NCI-H2171 treated with DMSO at 0.1 percent for 48 hours (cell line): ENCODE measurements around the gene LAYN.

Source experiments
- DNase-seq: peaks from one replicate; lab custom pipeline; 2025; lab: John Stamatoyannopoulos, UW

The LAYN gene

DNA sequence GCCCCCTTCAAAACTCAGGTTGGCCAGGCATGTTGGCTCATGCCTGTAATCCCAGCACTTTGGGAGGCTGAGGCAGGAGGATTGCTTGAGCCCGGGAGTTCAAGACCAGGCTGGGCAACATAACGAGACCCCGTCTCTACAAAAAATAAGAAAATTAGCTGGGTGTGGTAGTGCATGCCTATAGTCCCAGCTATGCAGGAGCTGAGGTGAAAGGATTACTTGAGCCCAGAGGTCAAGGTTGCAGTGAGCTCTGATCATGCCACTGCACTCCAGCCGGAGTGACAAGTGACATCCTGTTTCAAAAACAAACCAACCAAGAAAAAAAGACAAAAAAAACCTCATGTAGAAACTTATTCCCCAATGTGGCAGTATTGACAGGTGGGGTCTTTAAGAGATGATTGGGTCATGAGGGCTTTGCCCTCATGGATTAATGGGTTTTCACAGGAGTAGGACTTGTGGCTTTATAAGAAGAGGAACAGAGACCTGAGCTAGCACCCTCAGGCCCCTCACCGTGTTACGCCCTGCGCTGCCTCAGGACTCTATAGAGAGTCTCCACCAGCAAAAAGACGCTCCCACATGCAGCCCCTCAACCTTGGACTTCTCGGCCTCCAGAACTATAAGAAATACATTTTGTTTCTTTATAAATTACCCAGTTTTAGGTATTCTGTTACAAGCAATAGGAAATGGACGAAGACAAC lies 22.3 kb downstream of the LAYN start:
- DNase-seq = no peak

DNA sequence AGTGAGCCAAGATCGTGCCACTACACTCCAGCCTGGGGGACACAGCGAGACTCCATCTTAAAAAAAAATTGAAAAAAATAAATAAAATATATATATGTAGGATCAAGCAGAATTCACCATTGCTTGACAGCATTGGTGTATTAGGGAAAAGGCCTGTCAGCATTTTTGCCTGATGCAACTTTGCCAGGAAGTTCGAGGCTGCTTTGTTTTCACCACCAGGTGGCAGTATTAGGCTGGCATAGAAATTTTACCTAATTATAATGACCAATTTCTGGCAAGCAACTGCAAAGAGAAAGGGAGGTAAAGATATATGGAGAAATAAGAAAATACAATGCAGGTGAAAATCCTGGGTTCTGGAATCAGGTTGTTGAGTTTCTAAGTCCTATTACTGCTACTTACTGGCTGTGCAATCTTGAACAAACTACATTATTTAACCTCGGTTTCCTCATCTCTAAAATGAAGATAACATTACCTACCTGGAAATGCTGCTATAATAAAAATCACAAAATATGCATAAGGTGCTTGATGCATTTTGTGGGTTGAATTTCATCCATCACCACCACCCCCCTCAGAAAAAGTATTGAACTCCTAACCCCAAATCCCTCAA lies 24.7 kb downstream of the LAYN start:
- peak; percentile 69 for DNase-seq

DNA sequence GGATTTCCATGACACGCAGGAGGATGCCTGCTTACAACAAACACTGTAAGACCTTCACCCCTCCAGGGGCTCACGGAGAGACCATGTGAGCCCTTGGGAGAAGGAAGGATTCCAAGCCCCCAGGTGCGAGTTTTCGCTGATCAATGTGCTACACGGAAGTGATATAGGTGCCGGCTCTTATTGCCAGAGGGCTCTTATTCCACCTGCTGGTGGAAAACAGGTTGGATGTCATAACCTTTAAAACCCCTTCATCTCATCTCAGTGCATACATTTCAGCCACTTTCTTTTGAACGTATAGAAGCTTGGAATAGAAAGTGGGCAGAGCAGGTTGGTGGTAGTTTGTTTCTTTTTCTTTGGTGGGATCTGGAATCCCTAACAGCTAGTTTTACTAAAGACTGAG lies 25.8 kb downstream of the LAYN start:
- no peak for DNase-seq

DNA sequence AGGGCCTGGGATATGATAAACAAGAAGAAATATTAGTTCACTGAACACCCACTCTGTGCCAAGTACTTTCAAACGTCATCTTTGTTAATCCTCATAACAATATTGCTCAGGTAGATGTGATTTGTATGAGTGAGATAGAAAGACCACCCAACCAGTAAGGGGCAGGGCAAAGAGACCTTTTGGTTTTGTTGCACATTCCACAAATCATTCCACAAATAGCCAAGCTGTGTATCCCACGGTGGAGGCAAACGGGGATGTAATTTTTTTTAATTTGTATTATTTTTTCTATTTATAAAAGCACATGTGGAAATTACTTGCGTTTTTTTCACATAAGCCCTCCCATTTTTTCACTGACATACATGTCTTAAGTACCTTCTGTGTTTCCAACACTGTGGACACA lies 29.0 kb downstream of the LAYN start:
- no peak for DNase-seq

DNA sequence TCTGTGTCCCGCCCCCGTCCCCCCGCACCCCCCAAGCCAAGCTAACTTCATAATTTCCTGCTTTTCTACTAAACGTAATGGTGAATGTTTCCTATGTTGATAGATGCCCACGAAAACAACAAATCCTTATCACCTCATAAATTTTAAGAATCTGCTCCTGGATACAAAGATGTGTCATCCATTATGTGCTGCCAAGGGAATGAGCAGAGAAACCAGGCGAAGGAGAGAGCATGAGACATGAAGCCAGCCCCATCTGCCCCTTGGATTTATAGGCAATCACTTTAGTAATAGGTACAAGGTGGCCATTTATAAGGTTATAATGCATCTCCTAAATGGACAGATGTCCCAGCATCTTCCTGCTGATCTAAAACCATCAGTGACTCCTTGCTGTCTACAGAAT lies 30.3 kb downstream of the LAYN start:
- no peak for DNase-seq

DNA sequence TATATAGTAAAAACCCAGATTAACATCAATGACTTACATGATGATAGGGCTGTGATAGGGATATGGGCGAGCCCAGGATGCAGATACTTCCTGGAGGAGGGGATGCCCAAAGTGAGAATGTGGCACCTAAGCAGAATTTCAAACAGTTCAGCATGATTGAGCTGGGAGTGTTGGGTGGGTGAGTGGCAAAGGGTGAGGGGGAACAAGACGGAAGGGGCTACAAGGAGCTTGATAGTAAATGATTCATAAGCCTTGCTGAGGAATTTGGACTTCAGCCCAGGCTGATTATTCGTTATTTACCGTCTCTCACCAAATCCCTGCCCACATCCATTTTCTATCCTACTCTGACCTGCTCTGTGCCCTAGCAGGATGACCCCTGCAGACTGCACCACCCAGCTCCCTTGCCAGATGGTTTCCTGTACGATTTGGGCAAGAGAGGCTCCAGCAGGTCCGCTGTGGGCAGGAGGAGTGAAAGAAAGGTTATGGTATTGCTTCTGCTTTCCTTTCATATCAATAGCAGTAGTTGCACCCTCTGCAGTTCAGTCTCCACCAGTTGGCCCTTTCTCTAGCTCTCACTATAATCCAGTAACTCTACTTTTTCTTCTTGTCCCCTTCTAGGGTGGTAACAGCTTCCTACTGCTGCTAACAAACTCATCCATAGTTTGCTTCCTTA lies 31.4 kb downstream of the LAYN start:
- no peak for DNase-seq

DNA sequence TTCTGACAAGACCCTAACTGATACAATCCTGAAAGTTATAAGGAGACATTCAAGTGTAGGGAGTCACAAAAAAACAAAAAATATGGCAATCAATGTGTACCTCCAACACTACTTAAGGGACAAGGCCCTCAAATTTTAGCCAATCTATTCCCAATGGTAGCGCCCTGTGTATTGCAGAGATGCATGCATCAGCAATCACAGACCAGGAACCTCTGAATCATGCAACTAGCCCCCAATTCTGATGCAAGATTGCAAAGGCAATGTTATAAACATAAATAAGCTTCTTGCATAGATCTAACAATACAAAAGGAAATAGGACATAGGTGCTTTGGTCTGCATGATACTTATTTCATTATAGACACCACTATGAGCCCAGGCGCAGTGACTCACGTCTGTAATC lies 32.1 kb downstream of the LAYN start:
- DNase-seq = no peak

DNA sequence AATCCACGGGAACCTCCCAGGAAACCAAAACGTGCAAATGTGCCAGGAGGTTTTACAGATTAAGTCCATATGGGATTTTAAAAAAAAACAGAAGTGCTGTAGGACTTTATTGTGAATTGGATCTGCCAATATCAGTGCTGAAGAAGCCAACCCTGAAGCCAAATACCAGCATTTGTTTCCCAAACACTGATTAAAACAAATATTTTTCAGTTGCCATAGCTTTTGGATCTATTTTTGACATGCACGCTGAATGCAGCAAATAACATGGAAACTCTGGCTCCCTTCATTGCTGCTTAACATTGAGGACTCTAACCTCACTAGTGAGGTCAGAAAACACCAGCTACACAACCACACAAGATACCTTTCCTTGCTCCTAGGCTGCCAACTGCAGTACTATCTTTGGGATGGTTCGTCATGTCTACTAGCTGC lies 33.3 kb downstream of the LAYN start:
- DNase-seq = no peak

DNA sequence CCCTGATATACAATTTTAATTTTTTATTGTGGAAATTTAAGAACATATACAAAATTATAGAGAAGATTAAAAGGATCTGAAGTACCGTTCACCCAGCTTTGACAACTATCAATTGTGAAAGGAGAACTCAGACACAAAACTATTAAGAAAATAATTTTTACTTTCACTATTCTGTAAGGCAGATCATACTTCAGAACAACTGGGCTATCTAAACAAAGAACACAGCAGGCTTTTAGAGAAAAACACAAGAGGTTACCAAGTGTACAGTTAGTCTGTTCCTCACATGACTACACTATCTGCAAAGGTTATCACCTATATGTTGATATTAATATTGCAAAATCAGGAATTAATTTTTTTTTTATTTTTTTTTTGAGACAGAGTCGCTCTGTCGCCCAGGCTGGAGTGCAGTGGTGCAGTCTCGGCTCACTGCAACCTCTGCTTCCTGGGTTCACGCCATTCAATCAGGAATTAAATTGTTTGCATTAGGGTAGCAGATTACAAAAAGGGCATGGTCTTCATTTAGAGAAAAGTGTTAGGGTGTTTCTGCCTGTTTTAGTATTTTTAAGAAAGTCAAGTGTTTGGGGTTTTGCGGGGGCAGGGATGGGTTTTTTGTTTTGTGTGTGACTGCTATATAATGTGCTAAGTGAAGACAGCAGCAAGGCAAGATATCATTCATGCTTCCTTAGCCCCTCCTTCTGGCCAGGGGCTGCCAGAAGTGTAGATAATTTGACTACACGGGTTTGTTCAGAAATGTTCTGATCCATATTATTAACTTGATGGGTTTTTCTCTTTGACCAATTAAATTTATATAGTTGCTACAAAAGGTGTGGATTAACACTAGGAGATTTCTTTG lies 34.1 kb downstream of the LAYN start:
- no peak for DNase-seq

DNA sequence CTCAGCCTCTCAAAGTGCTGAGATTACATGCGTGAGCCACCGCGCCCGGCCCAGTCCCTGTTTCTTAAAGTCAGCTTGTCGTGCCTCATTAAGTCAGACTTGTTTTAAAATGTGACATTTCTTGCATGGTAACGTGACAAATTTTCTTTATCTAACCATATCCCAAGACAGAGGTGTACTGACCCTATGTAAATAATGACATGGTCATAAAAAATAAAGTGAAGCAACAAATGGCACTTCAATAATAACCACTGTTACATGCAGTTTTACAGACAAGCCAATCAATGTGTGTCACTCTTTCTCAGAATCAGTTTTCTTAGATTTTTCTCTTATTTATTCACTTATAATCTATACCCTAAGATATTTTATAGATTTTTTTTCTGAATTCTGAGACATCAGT lies 35.2 kb downstream of the LAYN start:
- no peak for DNase-seq

DNA sequence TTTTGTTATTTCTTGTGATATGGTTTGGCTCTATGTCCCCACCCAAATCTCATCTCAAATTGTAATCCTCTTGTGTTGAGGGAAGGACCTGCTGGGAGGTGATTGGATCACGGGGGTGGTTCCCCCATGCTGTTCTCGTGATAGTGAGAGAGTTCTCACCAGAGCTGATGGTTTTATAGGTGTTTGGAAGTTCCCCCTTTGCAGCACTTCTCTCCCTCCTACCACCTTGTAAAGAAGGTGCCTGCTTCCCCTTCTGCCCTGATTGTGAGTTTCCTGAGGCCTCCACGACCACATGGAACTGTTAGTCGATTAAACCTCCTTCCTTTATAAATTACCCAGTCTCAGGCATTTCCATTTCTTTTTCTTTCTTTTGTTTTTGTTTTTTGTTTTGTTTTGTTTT lies 37.3 kb downstream of the LAYN start:
- no peak for DNase-seq

DNA sequence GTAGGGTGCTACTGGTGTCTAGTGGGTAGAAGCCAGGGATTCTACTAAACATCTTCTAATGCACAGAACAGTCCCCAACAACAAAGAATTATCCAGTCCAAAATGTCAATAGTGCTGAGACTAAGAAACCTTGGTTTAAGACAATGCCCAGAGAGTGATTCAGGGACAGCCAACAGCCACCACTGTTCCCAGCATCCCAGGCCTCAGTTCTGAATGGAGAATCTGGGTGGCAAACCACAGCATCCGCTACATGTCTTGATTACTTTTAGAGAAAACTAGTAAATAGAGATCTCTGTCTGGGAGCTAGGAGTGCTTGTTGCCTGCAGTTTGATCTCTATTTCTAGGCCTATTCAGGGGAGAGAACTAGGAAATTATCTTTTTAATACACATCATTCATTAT lies 40.8 kb downstream of the LAYN start:
- DNase-seq = no peak

DNA sequence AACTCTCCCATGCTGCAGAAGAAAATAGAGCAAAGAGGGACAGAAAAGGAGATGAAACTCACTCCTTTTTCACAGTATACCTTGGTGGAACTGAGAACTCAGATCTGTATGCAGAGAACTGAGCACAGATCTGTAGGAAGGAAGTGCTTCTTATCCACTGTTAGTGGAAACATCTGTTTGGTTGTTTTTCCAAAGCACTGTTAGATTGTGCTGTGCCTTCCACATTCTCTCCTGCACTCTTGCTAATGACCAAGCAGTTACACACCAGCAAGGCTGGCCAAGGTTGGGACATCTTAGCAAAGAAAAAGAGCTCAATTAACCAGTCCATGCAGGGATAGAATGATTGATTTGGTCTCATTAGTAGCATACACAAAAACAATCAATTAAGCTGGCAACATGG lies 41.6 kb downstream of the LAYN start:
- no peak for DNase-seq

DNA sequence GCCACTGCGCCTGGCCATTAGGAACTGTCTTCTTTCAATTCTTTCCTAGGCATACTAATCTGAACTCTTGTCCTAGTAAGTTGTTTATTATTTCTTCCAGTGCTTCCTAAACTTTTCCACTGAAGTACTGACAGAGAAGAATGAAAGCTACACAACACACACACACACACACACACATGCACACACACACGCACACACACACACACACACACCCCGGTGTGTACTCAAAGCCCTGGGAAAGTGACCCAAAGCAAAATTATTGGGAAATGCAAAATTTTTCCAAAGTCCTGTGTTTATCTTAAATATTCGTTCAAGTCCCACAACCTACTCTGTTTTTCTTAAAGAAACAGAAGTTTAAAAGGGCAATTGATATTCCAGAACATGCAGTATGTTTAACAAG lies 42.4 kb downstream of the LAYN start:
- no peak for DNase-seq

DNA sequence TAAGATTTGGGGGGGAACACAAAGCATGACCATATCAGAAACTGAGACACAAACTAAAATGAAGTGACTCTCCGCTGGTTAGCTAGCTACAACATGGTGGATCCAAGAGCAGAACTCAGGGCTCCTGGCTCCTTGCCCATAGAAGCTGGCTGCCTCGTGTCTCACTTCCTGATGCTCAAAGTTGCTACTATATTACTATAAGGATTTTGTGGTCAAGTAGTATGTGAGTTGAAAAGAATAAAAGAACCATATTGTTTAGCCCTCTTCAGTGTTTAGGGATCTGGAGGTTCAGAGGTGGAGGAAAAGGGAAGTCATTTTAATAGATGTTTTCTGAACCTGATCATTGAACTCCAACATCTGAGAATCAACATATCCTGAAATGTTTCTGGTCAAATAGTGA lies 44.9 kb downstream of the LAYN start:
- no peak for DNase-seq

DNA sequence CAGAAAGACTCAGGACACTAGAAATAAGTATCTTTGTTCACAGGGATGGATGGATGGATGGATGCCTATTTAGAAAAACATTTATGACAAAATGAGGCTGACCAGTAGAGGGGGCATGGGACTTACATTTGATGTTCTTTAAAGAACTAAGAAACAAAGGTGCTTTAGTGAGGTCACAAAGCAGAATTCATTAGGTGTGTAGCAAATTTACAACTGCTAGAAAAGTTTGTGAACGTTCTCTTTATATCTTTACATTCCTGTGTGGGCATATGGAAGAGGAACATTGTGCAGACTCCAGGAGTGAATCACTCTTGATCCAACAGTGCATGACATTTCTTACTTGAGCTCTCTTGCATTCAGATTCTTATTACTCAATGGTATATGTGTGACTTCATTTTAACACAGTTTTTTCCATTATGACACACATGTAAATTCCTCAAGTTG lies 45.9 kb downstream of the LAYN start:
- DNase-seq = peak; percentile 53

DNA sequence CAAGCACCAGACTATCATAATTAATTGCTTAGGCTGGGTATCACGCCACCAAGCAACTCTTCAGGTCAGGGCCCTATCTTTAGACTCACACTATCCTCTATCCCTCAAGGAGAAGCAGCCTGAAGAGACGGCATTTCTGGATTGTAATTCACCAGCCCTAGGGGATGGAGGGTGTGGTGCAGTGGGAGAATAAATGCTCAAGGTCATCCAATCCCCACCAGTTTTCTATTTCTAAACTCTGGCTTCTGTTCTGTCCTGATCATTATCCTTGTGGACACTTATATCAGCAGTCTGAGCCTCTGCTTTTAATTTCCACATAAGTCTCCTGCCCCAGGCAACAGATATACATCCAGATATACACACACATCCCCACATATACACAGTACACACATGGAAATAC lies 48.6 kb downstream of the LAYN start:
- no peak for DNase-seq

DNA sequence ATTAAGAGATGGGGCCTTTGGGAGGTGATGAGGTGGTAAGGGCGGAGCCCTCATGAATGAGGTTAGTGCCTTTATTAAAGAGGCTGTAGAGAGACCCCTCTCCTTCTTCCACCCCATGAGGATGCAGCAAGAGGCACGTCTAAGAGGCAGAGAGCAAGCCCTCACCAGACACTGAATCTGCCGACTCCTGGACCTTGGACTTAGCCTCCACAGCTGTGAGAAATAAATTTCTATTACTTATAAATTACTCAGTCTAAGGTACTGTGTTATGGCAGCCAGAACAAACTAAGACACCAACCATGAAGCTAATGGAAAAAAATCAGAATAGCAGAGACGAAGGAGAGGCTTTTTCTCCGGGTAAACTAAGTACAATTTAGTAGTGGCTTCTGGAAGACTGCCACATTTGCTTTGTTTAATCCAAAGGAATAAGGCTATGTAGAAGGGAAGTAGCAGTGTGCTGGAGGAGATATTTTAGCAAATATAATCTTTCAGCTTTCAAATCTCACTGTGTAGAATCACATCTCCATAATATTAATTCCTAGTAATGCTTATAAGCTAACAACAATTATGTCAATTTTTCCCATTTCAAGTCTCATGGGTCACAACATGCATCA lies 49.5 kb downstream of the LAYN start:
- no peak for DNase-seq

DNA sequence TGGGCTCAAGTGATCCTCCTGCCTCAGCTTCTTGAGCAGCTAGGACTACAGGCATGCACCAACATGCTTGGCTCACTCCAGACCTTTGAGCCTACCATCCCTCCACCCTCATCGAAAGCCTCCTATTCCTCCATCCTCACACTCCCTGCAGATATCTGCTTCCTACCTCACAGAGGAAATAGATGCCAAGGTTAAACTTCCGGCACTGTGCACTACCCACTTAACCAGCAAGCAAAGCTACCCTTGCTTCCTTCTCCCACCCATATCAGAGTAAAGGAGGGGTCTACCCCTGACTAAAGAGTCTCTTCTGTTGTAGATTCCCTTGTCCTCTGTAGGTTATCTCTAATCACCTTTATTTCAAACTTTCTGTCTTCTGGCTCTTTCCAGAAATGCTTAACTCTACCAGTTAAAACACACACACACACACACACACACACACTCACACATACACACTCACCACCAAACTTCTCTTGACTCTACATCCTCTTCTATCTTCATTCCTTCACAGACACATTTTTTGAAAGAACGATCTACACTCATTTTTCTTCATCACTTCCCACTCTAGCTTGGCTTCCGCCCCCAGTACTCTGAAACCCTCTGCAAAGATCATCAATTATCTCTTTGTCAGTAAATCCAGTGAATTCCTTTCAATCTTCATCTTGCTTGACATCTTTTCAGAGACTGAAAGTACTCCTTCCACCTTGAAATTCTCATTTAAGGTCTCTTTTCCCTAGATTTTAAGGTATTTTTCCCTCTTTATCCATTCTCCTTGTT lies 50.9 kb downstream of the LAYN start:
- no peak for DNase-seq

DNA sequence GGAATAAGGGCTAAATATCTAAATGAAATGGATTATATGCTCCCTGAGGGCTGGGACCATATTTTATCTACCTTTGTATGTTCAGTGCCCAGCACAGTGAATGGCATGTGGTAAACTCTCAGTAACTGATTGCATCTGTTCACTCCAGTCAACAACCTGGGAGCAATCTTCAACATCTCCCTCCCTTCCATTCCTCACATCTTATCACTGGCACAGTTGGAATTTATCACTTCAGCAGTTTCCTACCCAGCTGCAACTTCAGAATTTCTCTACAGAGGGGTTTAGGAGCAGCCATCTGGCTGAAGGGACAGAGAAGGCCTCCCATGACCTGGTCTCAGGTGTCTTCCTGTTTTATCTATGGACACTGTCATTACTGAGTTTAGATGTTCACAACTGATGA lies 52.0 kb downstream of the LAYN start:
- no peak for DNase-seq

DNA sequence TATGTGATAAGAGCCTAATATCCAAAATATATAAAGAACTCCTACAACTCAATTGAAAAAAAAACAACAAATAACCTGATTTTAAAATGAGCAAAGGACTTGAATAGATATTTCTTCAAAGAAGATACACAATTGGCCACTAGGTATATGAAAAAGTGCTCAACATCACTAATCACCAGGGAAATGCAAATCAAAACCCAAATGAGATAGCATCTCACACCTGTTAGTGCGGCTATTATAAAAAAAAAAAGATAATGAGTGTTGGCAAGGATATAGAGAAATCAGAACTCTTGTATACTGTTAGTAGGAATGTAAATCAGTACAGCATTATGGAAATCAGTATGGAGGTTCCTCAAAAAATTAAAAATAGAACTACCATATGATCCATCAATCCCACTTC lies 55.8 kb downstream of the LAYN start:
- peak; percentile 32 for DNase-seq
